ENCODE results near the gene AHNAK.
"Not testable (repeated sequence)": the region's sequence is repeated elsewhere in the genome, so short reads cannot be mapped to it uniquely, and the experiment has no call there.

AHNAK gene

GRCh38 chr11:62390237-62390636 is 156.4 kb downstream of the AHNAK start:
- no peaks in the 10 kb centered on the region for H3K9me3 ChIP-seq (ENCODE audit: low read length)
- H2AFZ ChIP-seq (ENCODE audit: low read length) = no peak overlapping the region
- no peaks in the 10 kb centered on the region for H3K4me1 ChIP-seq (ENCODE audit: insufficient read depth, low read length, severe bottlenecking)
- H3K4me2 ChIP-seq (ENCODE audit: low read length) = no peak overlapping the region
- H3F3A ChIP-seq (ENCODE audit: insufficient read depth, low read length) = no peaks in the 10 kb centered on the region
- H3K4me3 ChIP-seq (ENCODE audit: low read depth, low read length, poor library complexity, severe bottlenecking) = no peak overlapping the region
- H3K79me2 ChIP-seq (ENCODE audit: insufficient read depth, low read length) = no peaks in the 10 kb centered on the region
- no peaks in the 10 kb centered on the region for H3K9me2 ChIP-seq (ENCODE audit: low read depth, low read length)
- peaks cover 6% of the 10 kb centered on the region; the same call in 1 of the 2 replicates for H3K27me3 ChIP-seq (ENCODE audit: insufficient read depth, low read length)
- H3K27ac ChIP-seq (ENCODE audit: low read depth, low read length, poor library complexity, severe bottlenecking) = no peak overlapping the region
- no peak for TF ChIP-seq CTCF (IDR thresholded peaks at IDR 0.05; ENCODE audit: low read length)
- TF ChIP-seq EZH2 (IDR thresholded peaks at IDR 0.05; ENCODE audit: borderline replicate concordance, low read length) = no peak
- no peaks in the 10 kb centered on the region for H3K36me3 ChIP-seq (ENCODE audit: insufficient read depth, low read length)
- no peak overlapping the region for H3K9ac ChIP-seq (ENCODE audit: low read length)
- H4K20me1 ChIP-seq (ENCODE audit: insufficient read depth, low read length) = no peaks in the 10 kb centered on the region

- no peaks in the 10 kb centered on the region for H4K20me1 ChIP-seq (ENCODE audit: insufficient read depth, low read length)
- H3K4me3 ChIP-seq (ENCODE audit: low read depth, low read length, poor library complexity, severe bottlenecking) = no peak overlapping the region
- H3K27me3 ChIP-seq (ENCODE audit: insufficient read depth, low read length) = peaks cover 6% of the 10 kb centered on the region; the same call in 1 of the 2 replicates
- H3K9me2 ChIP-seq (ENCODE audit: low read depth, low read length) = no peaks in the 10 kb centered on the region
- H3K79me2 ChIP-seq (ENCODE audit: insufficient read depth, low read length) = no peaks in the 10 kb centered on the region
- H3K4me1 ChIP-seq (ENCODE audit: insufficient read depth, low read length, severe bottlenecking) = no peaks in the 10 kb centered on the region
- no peak overlapping the region for H3K27ac ChIP-seq (ENCODE audit: low read depth, low read length, poor library complexity, severe bottlenecking)
- no peak overlapping the region for H3K4me2 ChIP-seq (ENCODE audit: low read length)
- TF ChIP-seq CTCF (IDR thresholded peaks at IDR 0.05; ENCODE audit: low read length) (no peak), EZH2 (IDR thresholded peaks at IDR 0.05; ENCODE audit: borderline replicate concordance, low read length) (no peak)
- no peaks in the 10 kb centered on the region for H3K9me3 ChIP-seq (ENCODE audit: low read length)
- no peak overlapping the region for H3K9ac ChIP-seq (ENCODE audit: low read length)
- no peaks in the 10 kb centered on the region for H3F3A ChIP-seq (ENCODE audit: insufficient read depth, low read length)
- H3K36me3 ChIP-seq (ENCODE audit: insufficient read depth, low read length) = no peaks in the 10 kb centered on the region
- H2AFZ ChIP-seq (ENCODE audit: low read length) = no peak overlapping the region
These were observed 157.6 kb downstream of the AHNAK start for GRCh38 chr11:62388999-62389398.

- Histone ChIP-seq H2AFZ (ENCODE audit: low read length) (no peak overlapping the region), H3K4me1 (ENCODE audit: insufficient read depth, low read length, severe bottlenecking) (no peaks in the 10 kb centered on the region), H3K27me3 (ENCODE audit: insufficient read depth, low read length) (peaks cover 6% of the 10 kb centered on the region; the same call in 1 of the 2 replicates), H3K9ac (ENCODE audit: low read length) (no peak overlapping the region), H3K27ac (ENCODE audit: low read depth, low read length, poor library complexity, severe bottlenecking) (no peak overlapping the region), H4K20me1 (ENCODE audit: insufficient read depth, low read length) (no peaks in the 10 kb centered on the region), H3K79me2 (ENCODE audit: insufficient read depth, low read length) (no peaks in the 10 kb centered on the region), H3F3A (ENCODE audit: insufficient read depth, low read length) (no peaks in the 10 kb centered on the region), H3K9me2 (ENCODE audit: low read depth, low read length) (no peaks in the 10 kb centered on the region), H3K9me3 (ENCODE audit: low read length) (no peaks in the 10 kb centered on the region), H3K4me2 (ENCODE audit: low read length) (no peak overlapping the region), H3K36me3 (ENCODE audit: insufficient read depth, low read length) (no peaks in the 10 kb centered on the region), H3K4me3 (ENCODE audit: low read depth, low read length, poor library complexity, severe bottlenecking) (no peak overlapping the region)
- no peak for TF ChIP-seq EZH2 (IDR thresholded peaks at IDR 0.05; ENCODE audit: borderline replicate concordance, low read length)
- TF ChIP-seq CTCF (IDR thresholded peaks at IDR 0.05; ENCODE audit: low read length) = no peak
These were observed 159.2 kb downstream of the AHNAK start for GRCh38 chr11:62387381-62387780.

DNA sequence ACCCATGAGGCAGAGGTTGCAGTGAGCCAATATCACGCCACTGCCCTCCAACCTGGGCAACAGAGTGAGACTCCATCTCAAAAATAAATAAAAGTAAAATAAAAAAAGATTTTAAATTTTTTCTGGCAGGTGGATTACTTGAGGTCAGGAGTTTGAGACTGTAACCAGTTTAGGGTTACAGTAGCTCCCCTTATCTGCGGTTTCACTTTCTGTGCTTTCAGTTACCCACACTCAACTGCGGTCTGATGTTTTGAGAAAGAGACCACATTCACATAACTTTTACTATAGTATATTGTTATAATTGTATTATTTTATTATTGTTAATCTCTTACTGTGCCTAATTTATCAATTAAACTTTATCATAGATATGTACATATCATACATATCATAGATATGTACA is 160.5 kb downstream of the AHNAK start:
- H3K36me3 ChIP-seq (ENCODE audit: insufficient read depth, low read length) = not testable (repeated sequence)

More for the DNA sequence above, 160.5 kb downstream of the AHNAK start:
- not testable (repeated sequence) for H3K27ac ChIP-seq (ENCODE audit: low read depth, low read length, poor library complexity, severe bottlenecking); H3K9me3 ChIP-seq (ENCODE audit: low read length); H3K9ac ChIP-seq (ENCODE audit: low read length); H3K4me2 ChIP-seq (ENCODE audit: low read length); H3K79me2 ChIP-seq (ENCODE audit: insufficient read depth, low read length); H3F3A ChIP-seq (ENCODE audit: insufficient read depth, low read length); H2AFZ ChIP-seq (ENCODE audit: low read length); H3K27me3 ChIP-seq (ENCODE audit: insufficient read depth, low read length); H3K4me1 ChIP-seq (ENCODE audit: insufficient read depth, low read length, severe bottlenecking); H4K20me1 ChIP-seq (ENCODE audit: insufficient read depth, low read length); H3K4me3 ChIP-seq (ENCODE audit: low read depth, low read length, poor library complexity, severe bottlenecking); H3K9me2 ChIP-seq (ENCODE audit: low read depth, low read length)
